Measurements from ENCODE around the gene ULBP3.
"Not testable (repeated sequence)": the region's sequence is repeated elsewhere in the genome, so short reads cannot be mapped to it uniquely, and the experiment has no call there.

The ULBP3 gene

GRCh38 chr6:150075034-150075421 lies 6.1 kb upstream of the ULBP3 start:
- DNase-seq = no peak

DNA sequence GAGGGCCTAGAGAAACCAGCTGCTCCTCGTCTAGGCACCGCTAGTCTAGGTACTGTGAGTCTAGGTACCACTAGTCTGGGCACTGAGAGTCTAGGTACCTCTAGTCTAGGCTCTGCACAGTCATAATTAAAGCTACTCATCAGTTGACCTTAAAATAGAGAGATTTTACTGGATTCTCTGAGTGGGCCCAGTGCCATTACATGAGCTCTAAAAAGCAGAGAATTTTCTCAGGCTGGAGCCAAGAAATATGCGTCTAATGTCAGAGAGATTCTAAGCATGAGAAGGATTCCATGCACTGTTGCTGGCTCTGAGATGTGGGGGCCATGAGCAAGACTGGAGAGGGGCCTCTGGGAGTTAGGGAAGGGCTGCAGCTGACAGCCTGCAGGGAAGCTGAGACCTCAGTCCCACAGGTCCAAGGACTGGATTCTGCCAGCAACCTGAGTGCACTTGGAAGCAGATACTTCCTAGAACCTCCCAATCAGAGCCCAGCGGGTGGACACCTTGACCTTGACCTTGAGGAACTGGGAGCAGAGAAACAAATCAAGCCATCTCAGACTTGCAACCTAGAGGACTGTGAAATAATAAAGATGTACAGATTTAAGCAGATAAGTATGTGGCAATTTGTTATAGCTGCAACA lies 5.6 kb upstream of the ULBP3 start:
- not testable (repeated sequence) for DNase-seq

DNA sequence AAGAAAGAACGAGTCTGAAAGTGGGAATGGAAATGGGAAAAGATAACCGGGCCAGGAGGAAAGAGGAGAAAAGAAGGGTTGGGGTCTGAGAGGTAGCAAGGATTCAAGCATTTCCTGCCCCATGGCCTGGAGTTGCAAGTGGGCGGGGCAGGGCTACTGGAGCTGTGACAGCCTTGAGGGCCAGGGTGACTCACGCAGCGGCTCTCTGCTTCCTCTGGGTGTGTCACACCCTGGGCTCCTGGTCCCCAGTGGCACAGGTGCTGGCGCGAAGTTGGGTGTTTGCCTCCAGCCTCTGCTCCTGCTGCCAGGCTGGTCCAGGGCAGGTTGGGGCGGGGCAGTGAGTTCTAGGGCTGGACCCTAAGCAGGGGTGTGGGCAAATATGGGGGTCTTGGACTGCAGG lies 3.3 kb upstream of the ULBP3 start:
- DNase-seq = peak in 1 of 5 experiments; percentile 49

GRCh38 chr6:150070236-150070818 lies 1.4 kb upstream of the ULBP3 start:
- no peak for DNase-seq

- no peak for DNase-seq
Measured at GRCh38 chr6:150069706-150070105, 785 bp upstream of the ULBP3 start.

GRCh38 chr6:150068151-150068550 lies 770 bp downstream of the ULBP3 start:
- no peak for DNase-seq

- no peak for DNase-seq
Measured at GRCh38 chr6:150065083-150065482, 3.8 kb downstream of the ULBP3 start.

DNA sequence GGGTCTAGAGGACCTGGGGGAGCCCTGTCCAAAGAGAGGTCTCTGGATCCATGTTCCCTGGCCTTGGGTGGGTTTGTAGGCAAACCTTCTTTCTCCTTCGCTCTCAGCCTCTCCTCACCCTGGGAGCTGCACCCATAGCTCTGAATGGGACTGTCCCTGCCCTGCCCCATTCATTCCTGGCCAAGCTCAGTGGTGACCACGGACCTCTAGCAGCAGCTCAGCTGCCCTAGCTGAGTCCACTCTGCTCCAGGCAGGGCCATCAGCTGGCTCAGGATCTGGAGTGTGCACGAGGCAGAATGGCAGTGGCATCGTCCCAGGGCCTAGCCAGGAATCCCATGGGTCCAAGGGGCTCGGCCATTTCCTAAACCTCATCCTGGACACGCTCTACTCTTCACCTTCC lies 5.3 kb downstream of the ULBP3 start:
- no peak for DNase-seq

DNA sequence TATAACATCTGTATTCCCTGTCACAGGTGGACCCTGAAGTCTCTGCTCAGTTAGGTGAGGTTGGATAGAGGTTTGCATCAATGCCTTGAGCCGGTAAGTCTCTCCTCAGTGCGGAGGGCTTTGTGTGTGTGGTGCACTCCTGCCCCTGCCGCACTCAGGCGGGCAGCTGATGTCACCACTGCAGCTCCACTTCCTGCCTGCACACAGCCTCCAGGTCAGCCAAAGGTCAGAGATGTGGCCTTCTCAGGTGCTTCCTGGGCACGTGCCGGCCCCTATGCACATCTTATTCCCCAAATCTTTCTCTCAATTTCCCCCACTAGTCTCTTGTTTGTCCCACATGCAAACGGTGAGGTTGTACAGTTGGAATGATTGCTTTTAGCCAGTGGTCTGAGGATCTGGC lies 8.9 kb downstream of the ULBP3 start:
- peak in 1 of 5 experiments; percentile 36 for DNase-seq

- no peak for DNase-seq
Measured at GRCh38 chr6:150058986-150059385, 9.9 kb downstream of the ULBP3 start.

- no peak for DNase-seq
Measured at GRCh38 chr6:150058231-150058792, 10.6 kb downstream of the ULBP3 start.

DNA sequence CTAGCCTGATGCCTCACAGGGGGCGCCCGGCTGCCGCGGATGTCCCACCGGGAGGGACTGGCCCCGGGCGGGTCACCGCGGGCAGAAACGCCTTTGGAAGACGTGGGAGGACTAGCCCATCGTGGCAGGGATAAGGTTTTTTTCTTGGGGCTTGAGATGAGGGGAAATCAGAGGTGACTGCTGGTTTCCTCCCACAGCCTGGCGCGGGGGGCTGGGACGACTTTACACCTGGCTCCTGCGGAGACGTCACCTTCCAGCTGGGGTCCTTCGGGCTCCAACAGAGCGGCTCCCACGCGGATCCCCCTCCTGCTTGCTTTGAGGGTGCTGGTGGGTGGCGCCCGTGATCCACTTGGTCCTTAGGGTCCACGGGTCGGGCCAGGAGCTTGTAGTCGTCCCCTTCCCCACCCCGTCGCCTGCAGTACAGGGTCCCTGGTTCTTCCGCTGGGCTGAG lies 11.4 kb downstream of the ULBP3 start:
- DNase-seq = no peak

GRCh38 chr6:150056916-150057315 lies 12.0 kb downstream of the ULBP3 start:
- no peak for DNase-seq

DNA sequence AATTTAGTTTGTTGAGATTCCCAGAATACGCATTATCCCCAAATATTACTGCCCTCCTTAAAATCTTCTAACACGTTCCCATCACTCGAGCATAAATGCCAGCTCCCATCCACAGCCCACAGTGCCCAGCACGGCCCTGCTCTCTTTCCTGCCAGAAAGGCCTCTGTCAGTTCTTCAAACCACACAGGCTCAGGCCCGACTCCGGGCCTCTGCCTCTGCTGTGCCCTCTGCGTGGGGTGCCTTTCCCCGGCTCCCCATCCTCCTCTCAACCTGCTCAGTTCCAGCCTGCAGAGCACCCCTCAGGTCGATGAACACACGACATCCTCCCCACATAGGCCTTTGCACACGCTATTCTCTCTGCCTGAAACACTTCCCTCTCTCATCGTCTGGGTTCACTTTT lies 12.8 kb downstream of the ULBP3 start:
- DNase-seq = no peak

DNA sequence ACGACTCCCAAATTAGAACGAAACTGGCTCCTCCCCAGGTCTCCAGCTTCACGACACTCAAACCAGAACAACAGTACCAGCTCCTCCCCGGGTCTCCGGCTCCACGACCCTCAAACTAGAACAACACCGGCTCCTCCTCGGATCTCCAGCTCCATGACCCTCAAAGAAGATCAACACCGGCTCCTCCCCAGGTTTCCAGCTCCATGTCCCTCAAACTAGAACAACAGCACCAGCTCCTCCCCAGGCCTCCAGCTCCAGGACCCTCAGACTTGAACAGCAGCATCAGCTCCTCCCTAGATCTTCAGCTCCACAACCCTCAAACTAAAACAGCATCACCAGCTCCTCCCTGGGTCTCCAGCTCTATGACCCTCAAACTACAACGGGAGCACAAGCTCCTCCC lies 13.8 kb downstream of the ULBP3 start:
- no peak for DNase-seq

DNA sequence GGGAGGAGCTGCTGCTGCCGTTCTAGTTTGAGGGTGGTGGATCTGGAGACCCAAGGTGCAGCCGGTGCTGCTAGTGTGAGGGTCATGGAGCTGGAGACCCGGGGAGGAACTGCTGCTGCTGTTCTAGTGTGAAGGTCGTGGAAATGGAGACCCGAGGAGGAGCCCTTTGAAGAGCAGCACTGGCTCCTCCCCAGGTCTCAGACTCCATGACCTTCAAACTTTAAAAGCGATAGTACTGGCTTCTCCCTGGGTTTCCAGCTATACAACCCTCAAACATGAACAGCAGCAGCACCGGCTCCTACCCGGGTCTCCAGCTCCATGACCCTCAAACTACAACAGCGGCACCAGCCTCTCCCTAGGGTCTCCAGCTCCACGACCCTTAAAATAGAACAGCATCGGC lies 15.5 kb downstream of the ULBP3 start:
- DNase-seq = no peak

DNA sequence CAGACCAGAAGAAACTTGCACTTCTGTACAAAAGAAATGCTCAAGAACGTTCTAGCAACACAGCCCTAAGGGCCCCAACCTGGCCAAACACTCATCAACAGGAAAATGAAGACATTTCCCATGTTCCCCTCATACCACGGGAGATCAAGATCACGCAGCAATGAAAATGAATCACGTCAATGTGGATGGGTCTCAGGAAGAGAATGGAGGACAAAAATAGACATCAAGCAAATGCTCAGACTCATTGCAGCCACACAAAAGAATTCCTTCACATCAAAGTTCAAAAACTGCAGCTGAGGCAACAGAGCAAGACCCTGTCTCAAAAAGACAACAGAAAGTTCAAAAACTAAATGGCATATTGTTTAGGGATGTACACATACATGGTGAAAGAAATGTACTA lies 18.1 kb downstream of the ULBP3 start:
- no peak for DNase-seq

DNA sequence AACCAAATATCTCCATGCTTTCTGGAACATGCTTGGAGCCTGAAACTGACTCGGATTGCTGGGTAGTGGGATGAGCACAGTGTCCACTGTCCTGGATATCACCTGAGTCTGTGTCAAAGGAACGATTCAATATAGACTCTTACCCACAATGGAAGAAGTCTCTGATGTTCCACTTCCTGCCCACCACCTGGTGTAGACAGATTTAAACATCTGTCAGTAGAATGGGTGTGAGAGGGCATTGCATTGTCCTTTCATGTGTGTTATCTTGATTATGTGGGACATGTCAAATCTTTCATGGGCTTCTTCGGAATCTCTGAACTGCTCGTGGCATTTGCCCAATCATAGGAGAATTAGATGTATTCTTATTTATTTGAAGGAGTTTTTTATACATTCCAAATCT lies 20.8 kb downstream of the ULBP3 start:
- DNase-seq = no peak

GRCh38 chr6:150046943-150047342 lies 22.0 kb downstream of the ULBP3 start:
- DNase-seq = no peak

GRCh38 chr6:150044621-150045145 lies 24.2 kb downstream of the ULBP3 start:
- DNase-seq = no peak

DNA sequence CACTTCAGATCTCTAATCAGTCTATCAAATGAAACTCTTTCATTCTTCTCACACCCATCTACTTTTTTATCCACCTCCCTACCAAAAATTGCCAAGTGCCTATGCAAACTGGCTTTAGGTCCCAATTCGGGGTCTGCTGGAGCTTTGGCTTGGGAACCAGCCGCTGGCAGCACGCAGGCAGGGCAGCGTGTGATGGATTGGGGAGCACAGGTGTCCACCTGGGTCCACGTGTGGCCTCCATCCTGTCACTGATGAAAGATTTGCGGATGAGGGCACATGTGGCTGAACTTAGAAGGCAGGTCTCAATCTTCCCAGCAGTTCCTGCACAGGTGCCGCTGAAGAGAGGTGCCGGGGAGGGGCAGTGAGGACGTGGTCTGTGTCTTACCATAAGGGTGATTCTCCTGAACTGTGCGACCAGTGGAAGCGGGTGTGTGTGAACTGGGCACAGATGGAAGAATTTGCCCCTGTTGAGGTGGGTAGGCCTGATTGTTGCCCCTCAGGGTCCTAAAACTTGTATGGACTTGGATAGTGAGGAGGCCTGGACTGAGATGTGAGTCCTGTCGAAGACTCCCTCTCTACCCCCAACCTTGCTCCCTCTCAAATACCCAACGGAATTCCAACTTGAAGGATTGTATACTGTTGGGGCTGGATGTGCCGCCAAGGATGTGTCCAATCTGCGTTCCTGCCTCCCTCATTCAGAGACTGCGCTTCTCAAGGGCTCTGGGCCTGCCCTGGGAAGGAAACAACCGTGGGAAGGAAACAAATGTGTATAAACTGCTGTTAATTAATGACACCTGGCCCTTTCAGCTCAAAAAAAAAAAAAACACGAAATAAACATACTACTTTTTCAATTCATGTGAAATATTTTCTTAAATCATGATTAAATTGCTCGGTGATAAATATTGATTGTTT lies 25.2 kb downstream of the ULBP3 start:
- no peak for DNase-seq

GRCh38 chr6:150043096-150043495 lies 25.8 kb downstream of the ULBP3 start:
- no peak for DNase-seq

Data from T-helper 2 cell (primary cell).